ENCODE data around the gene ICAM4.
"Not testable (repeated sequence)": the region's sequence is repeated elsewhere in the genome, so short reads cannot be mapped to it uniquely, and the experiment has no call there.

The ICAM4 gene

GRCh38 chr19:10269333-10270179 lies 17.2 kb upstream of the ICAM4 start:
- peak; percentile 2 for DNase-seq

- no peak for DNase-seq
These were observed 16.6 kb upstream of the ICAM4 start for GRCh38 chr19:10270180-10270615.

GRCh38 chr19:10270616-10271394 lies 15.9 kb upstream of the ICAM4 start, which contains the start of gene ICAM1:
Gene ICAM1, plus strand, starts transcription at chr19:10271120. Its CDS starts 40 bp downstream, at chr19:10271160.
- DNase-seq, result no peak

- no peak for DNase-seq
These were observed 15.1 kb upstream of the ICAM4 start for GRCh38 chr19:10271543-10272086.

- DNase-seq, result no peak
These were observed 12.2 kb upstream of the ICAM4 start for GRCh38 chr19:10274589-10274988.

GRCh38 chr19:10277795-10278589 lies 8.8 kb upstream of the ICAM4 start:
- no peak for DNase-seq

- DNase-seq, result no peak
These were observed 7.8 kb upstream of the ICAM4 start for GRCh38 chr19:10278935-10279334.

- DNase-seq, result no peak
These were observed 6.9 kb upstream of the ICAM4 start for GRCh38 chr19:10279737-10280442.

- DNase-seq, result not testable (repeated sequence)
These were observed 4.7 kb upstream of the ICAM4 start for GRCh38 chr19:10282043-10282442.

- DNase-seq, result no peak
These were observed 3.3 kb upstream of the ICAM4 start for GRCh38 chr19:10283301-10284064.

- no peak for DNase-seq
These were observed 2.4 kb upstream of the ICAM4 start for GRCh38 chr19:10284065-10284959.

GRCh38 chr19:10284960-10285278 lies 1.8 kb upstream of the ICAM4 start:
- no peak for DNase-seq

- no peak for DNase-seq
These were observed 1.4 kb upstream of the ICAM4 start for GRCh38 chr19:10285393-10285792.

GRCh38 chr19:10288662-10289166 lies 2.0 kb downstream of the ICAM4 start:
- DNase-seq, result peak; percentile 14

- DNase-seq, result no peak
These were observed 2.5 kb downstream of the ICAM4 start for GRCh38 chr19:10289167-10289835.

- DNase-seq, result no peak
These were observed 3.1 kb downstream of the ICAM4 start, which contains the start of gene ICAM5 for GRCh38 chr19:10289836-10290356. Gene ICAM5, plus strand, starts transcription at chr19:10289952. Its CDS starts 92 bp downstream, at chr19:10290044.

GRCh38 chr19:10290357-10290875 lies 3.7 kb downstream of the ICAM4 start:
- no peak for DNase-seq

GRCh38 chr19:10290876-10291553 lies 4.3 kb downstream of the ICAM4 start:
- no peak for DNase-seq
